CD4-positive, alpha-beta memory T cell (primary cell): Measurements from ENCODE around the gene IL21R. TPM values are rescaled to one million over a fixed set of nuclear protein-coding genes. Genes with fewer than 3 reads are reported as not detected.

Experiments used
- CTCF ChIA-PET: fragments of 350-600 bp; sonication (Branson Sonifier 250); formaldehyde crosslinking; loops from one replicate; lab custom pipeline; 2021; ENCODE audit warnings: inconsistent platforms; ENCODE audit not compliant: partially characterized antibody; lab: Charles Lee
- POLR2A ChIA-PET: fragments of 350-600 bp; sonication (Branson Sonifier 250); formaldehyde crosslinking; loops from one replicate; lab custom pipeline; 2021; ENCODE audit not compliant: partially characterized antibody; lab: Charles Lee
- DNase-seq, 5 donors: peaks; one replicate each; pipeline versions ENCODE4 v3.0.0 to v3.0.0-alpha.2; 2020 to 2022; ENCODE audit warnings: mixed read lengths in 1 of 5
- H3K27ac ChIP-seq: one replicate; pipeline ENCODE4 v1.7.0; 2013; ENCODE audit warnings: low read depth, low read length
- H3K27me3 ChIP-seq: 2 replicates; pipeline ENCODE4 v1.7.0; 2013; ENCODE audit warnings: mild to moderate bottlenecking, low read length, moderate library complexity; ENCODE audit not compliant: insufficient read depth
- H3K36me3 ChIP-seq: 2 replicates; pipeline ENCODE4 v1.7.0; 2013; ENCODE audit warnings: mild to moderate bottlenecking, low read length, moderate library complexity; ENCODE audit not compliant: insufficient read depth
- H3K4me1 ChIP-seq: 2 replicates; pipeline ENCODE4 v1.7.0; 2013; ENCODE audit warnings: mild to moderate bottlenecking, low read length, moderate library complexity; ENCODE audit not compliant: insufficient read depth
- H3K4me3 ChIP-seq, 2 donors: one replicate each; pipeline ENCODE4 v1.7.0; 2013; ENCODE audit warnings: low read length in 2 of 2, mild to moderate bottlenecking in 1 of 2
- H3K9me3 ChIP-seq, 2 donors: one replicate each; pipeline ENCODE4 v1.7.0; 2013; ENCODE audit warnings: low read length in 2 of 2, control low read depth in 1 of 2; ENCODE audit not compliant: control insufficient read depth in 1 of 2
- H3K27ac Mint-ChIP-seq, 7 donors: one replicate each; pipeline ENCODE4 v1.8.0; 2020 to 2021; ENCODE audit warnings: mixed read lengths in 7 of 7, mild to moderate bottlenecking in 6 of 7, inconsistent platforms in 3 of 7, moderate library complexity in 3 of 7
- H3K27me3 Mint-ChIP-seq, 2 donors: one replicate each; pipeline ENCODE4 v1.8.0; 2020 to 2021; ENCODE audit warnings: mixed read lengths in 2 of 2
- H3K36me3 Mint-ChIP-seq, 2 donors: one replicate each; pipeline ENCODE4 v1.8.0; 2020 to 2021; ENCODE audit warnings: mixed read lengths in 2 of 2, inconsistent platforms in 1 of 2, mild to moderate bottlenecking in 1 of 2
- H3K4me1 Mint-ChIP-seq, 4 donors: one replicate each; pipeline ENCODE4 v1.8.0; 2020 to 2021; ENCODE audit warnings: mixed read lengths in 4 of 4, mild to moderate bottlenecking in 1 of 4
- H3K4me3 Mint-ChIP-seq, 8 donors: one replicate each; pipeline ENCODE4 v1.8.0; 2020 to 2021; ENCODE audit warnings: mixed read lengths in 8 of 8, mild to moderate bottlenecking in 7 of 8, moderate library complexity in 6 of 8, inconsistent platforms in 3 of 8
- H3K9me3 Mint-ChIP-seq, 8 donors: one replicate each; pipeline ENCODE4 v1.8.0; 2020 to 2021; ENCODE audit warnings: mixed read lengths in 8 of 8, mild to moderate bottlenecking in 5 of 8, inconsistent platforms in 3 of 8, moderate library complexity in 1 of 8
- intact Hi-C: fragments of 100-400 bp; cut with micrococcal nuclease; formaldehyde crosslinking; loops from one replicate; pipeline ENCODE4 v1.15.1; 2023
- polyA plus RNA-seq, 2 donors: library from polyadenylated mRNA; unstranded; fragments of 300-500 nt; fragmentation: Illumina TruSeq; gene quantifications; one replicate each; pipeline ENCODE4 v1.2.3, GENCODE V29; 2021
- total RNA-seq, 2 experiments: library from RNA; stranded (reverse); gene quantifications; one replicate each; pipeline ENCODE4 v1.2.3, GENCODE V29; 2021

The IL21R gene
- total and polyA plus RNA-seq, 4 experiments from 2014 or later, result 18.4 to 29.1 (median 28.3) TPM

DNA sequence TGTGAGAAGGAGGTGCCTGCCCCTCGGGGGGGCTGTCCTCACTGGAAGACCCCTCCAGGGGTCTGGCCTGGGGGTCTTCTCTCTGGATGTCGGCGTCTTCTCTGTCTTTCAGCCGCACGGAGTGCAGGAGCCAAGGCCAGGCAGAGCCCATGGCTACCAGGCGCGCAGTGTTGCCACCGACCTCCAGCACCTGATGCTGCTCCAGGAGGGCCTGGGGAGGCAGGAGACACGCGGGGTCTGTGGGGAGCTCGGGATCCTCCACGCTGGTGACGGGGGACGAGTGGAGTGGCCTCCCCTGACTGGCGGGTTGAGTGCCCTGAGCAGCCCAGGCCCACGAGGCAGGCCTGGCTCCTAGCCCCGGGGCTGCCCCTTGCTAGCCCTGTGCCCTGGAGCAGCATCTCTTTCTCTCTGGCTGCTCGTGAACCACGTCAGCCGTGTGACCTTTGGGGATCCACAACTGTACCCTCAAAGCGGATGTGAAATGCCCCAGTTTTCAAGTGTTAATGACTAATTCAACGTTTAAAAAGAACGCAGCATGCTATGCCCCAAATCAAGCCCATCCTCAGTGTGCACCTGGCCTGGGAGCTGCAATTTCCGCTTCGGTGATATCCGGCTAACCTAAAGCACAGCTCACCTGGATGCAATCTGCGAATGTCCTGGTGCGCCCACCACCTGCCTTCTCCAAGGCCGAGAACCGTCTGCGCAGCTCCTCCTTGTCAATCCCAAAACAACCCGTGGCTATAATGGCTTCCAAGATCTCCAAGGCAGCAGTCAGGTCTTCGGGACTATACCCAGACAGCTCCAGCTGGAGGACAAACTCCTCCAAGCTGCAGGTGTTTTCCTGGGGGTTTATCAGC lies 62.9 kb downstream of the IL21R start:
- Mint-ChIP-seq H3K4me3 (peak overlapping the region in 4 of 8 donors; percentile 20 to 48 (median 34)), H3K4me1 (peaks cover 16 to 52% (median 36%) of the 10 kb centered on the region in 4 donors), H3K9me3 (no peaks in the 10 kb centered on the region), H3K27me3 (no peaks in the 10 kb centered on the region), H3K27ac (peak overlapping the region; percentile 72 to 95 (median 88)), H3K36me3 (peaks cover 46 to 57% of the 10 kb centered on the region in 2 donors)
- ChIA-PET CTCF (interaction anchor here (1.1 to 3.9 kb wide), 3 partner anchors 13 to 295 kb away, joined by 3 to 21 read pairs (median 4); no protein-coding TSS in a partner anchor), POLR2A (interaction anchor here (1.2 to 4.3 kb wide), 9 partner anchors 13 to 291 kb away, joined by 3 to 24 read pairs (median 4); partner anchors contain the start of gene IL21R)
- no peaks in the 10 kb centered on the region for H3K9me3 ChIP-seq
- H3K27me3 ChIP-seq, result no peaks in the 10 kb centered on the region
- peak in 1 of 5 donors; percentile 29 for DNase-seq
- peaks cover 33% of the 10 kb centered on the region for H3K36me3 ChIP-seq
- H3K4me1 ChIP-seq, result peaks cover 48% of the 10 kb centered on the region
- intact Hi-C loops, result no loop called here
- H3K27ac ChIP-seq, result peak overlapping the region; percentile 27
- no peak overlapping the region for H3K4me3 ChIP-seq

DNA sequence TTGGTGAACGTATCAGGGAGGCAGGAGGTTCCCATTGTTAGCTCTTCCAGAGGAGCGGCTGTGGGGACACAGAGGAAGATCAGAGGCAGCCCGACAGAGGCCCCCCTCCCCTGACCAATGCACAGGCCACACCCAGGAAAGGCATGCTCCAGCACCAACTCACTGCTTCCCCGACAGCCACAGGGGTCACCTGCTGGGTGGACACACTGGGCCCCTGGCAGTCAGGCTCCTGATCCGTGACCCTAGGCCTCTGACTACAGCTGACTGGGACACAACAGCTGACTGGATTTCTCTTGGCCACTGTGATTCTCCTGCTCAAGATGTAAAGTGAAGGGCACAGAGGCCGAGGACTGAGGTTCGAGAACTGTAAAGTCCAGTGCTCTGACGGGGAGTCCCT lies 63.5 kb downstream of the IL21R start:
- Histone ChIP-seq H3K27me3 (no peaks in the 10 kb centered on the region), H3K27ac (no peak overlapping the region), H3K9me3 (no peaks in the 10 kb centered on the region), H3K36me3 (peaks cover 39% of the 10 kb centered on the region), H3K4me1 (peaks cover 42% of the 10 kb centered on the region), H3K4me3 (no peak overlapping the region)
- Mint-ChIP-seq H3K4me1 (peaks cover 16 to 51% (median 34%) of the 10 kb centered on the region in 4 donors), H3K9me3 (no peaks in the 10 kb centered on the region), H3K27ac (peak overlapping the region; percentile 72 to 95 (median 88)), H3K36me3 (peaks cover 52 to 62% of the 10 kb centered on the region in 2 donors), H3K4me3 (peak overlapping the region in 2 of 8 donors; percentile 6 to 20), H3K27me3 (no peaks in the 10 kb centered on the region)
- DNase-seq, result no peak
- ChIA-PET POLR2A (interaction anchor here (1.2 to 4.3 kb wide), 3 partner anchors 14 to 19 kb away, joined by 4 to 24 read pairs (median 4); no protein-coding TSS in a partner anchor), CTCF (interaction anchor here (1.1 kb wide), 1 partner anchor 90 kb away, joined by 3 read pairs; no protein-coding TSS in a partner anchor)
- intact Hi-C loops, result no loop called here

DNA sequence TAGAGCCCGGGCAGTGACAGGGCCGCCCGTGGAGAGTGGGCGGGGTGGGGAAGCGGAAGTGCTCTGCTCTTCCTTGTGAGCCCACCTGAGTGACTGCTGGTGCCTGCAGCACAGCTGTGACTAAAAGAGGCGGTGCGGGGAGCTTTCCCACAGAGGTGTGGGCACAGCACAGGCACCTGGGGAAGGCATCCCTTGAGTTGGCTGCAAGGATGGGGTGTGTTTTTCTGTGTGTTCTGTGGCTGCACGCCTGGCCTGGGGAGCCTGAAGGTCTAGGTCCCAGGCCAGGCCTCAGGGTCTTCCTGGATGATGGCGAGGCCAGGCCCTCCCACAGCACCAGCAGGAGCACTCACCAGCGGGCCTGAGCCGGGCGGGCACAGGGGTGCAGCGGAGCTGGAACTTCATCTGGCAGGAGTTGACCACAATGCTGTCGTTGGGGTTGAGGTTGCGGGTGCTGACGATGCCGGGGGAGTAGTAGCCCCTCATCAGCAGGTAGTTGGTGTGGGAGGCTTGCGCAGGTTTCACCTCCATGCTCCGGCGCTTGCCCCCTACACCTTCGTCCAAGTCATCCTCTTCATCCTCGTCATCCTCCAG lies 67.1 kb downstream of the IL21R start:
- Mint-ChIP-seq H3K4me3 (no peak overlapping the region), H3K4me1 (peaks cover 9 to 25% (median 18%) of the 10 kb centered on the region in 4 donors), H3K9me3 (no peaks in the 10 kb centered on the region), H3K27ac (peak overlapping the region in 2 of 7 donors; percentile 42 to 76), H3K27me3 (no peaks in the 10 kb centered on the region), H3K36me3 (peaks cover 64 to 81% of the 10 kb centered on the region in 2 donors)
- no peak overlapping the region for H3K4me3 ChIP-seq
- H3K9me3 ChIP-seq, result no peaks in the 10 kb centered on the region
- peaks cover 9% of the 10 kb centered on the region for H3K4me1 ChIP-seq
- no peaks in the 10 kb centered on the region for H3K27me3 ChIP-seq
- POLR2A ChIA-PET, result no interaction called here
- H3K36me3 ChIP-seq, result peaks cover 46% of the 10 kb centered on the region
- intact Hi-C loops, result no loop called here
- H3K27ac ChIP-seq, result no peak overlapping the region
- DNase-seq, result no peak
- CTCF ChIA-PET, result no interaction called here

DNA sequence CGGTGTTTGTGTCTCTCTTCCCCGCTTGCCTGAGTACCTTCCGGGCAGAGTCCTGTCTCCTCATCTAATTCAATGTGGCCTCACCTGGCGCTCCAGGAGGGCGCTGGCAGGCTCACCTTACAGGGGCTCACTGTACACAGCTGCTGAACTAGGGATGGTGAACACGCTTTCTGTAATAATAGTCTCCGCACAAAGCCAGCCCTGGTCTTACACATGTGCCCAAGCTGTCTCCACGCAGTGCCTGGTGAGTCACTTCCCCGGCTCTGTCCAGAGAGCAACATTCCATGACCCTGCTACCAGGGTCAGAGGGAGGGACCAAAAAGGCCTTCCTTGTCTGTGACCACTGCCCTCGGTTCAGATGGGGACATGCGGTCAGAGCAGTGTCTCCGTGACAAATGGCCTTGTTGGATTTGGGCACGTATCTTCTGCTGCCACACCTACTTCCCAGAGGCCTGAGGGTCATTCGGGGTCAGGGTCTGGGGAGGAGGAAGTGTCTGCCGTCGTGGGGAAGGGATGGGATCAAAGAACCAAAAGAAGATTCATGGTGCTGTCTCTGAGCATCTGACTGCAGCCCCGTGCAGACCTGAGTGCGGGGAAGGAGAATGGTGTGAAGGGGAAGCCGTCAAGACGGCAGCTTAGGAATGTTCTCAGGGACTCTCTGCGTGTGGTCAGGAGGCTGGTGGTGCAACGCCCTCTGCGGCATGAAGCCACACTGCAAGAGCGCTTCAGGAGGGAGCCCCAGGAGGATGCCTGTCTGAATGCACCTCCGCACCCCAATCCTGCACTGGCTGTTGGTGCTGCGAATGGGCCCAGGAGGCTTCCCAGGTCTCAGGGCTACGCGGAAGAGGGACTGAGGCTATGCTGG lies 68.8 kb downstream of the IL21R start:
- intact Hi-C loops, result no loop called here
- peak overlapping the region in 2 of 7 donors; percentile 82 to 85 for H3K27ac Mint-ChIP-seq
- peaks cover 52% of the 10 kb centered on the region for H3K36me3 ChIP-seq
- ChIA-PET POLR2A (no interaction called here), CTCF (no interaction called here)
- H3K27me3 Mint-ChIP-seq, result no peaks in the 10 kb centered on the region
- peaks cover 69 to 88% of the 10 kb centered on the region in 2 donors for H3K36me3 Mint-ChIP-seq
- no peak overlapping the region for H3K27ac ChIP-seq
- H3K27me3 ChIP-seq, result no peaks in the 10 kb centered on the region
- H3K9me3 ChIP-seq, result no peaks in the 10 kb centered on the region
- no peak overlapping the region for H3K4me3 ChIP-seq
- H3K9me3 Mint-ChIP-seq, result no peaks in the 10 kb centered on the region
- no peak for DNase-seq
- H3K4me1 Mint-ChIP-seq, result peaks cover 3 to 8% (median 7%) of the 10 kb centered on the region in 4 donors
- no peak overlapping the region for H3K4me3 Mint-ChIP-seq
- no peaks in the 10 kb centered on the region for H3K4me1 ChIP-seq

DNA sequence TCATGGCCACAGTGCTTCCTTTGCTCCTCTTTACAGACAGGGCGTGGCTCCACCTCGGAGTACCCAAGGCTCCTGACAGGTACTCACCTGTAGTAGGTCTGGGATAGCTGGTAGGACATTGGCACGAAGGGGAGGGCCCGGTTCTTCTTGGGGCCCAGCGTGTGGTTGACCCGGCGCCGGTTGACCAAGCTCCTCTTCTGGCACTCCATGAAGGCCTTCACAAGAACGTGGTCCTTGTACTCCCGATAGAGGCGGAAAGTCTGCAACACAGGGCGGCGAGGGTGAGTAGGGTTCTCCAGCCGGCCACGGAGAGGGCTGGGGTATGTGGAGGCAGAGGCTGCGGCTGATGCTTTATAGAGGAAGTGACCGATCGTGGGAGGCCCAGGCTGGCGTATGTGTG lies 69.7 kb downstream of the IL21R start:
- Histone ChIP-seq H3K36me3 (peaks cover 55% of the 10 kb centered on the region), H3K4me1 (no peaks in the 10 kb centered on the region), H3K27me3 (no peaks in the 10 kb centered on the region), H3K27ac (no peak overlapping the region), H3K4me3 (no peak overlapping the region), H3K9me3 (no peaks in the 10 kb centered on the region)
- Mint-ChIP-seq H3K27ac (no peak overlapping the region), H3K27me3 (no peaks in the 10 kb centered on the region), H3K36me3 (peaks cover 70 to 88% of the 10 kb centered on the region in 2 donors), H3K4me1 (peaks cover 0 to under 1% (median 0%) of the 10 kb centered on the region in 4 donors), H3K4me3 (no peak overlapping the region), H3K9me3 (no peaks in the 10 kb centered on the region)
- no peak for DNase-seq
- POLR2A ChIA-PET, result no interaction called here
- intact Hi-C loops, result no loop called here
- CTCF ChIA-PET, result no interaction called here

DNA sequence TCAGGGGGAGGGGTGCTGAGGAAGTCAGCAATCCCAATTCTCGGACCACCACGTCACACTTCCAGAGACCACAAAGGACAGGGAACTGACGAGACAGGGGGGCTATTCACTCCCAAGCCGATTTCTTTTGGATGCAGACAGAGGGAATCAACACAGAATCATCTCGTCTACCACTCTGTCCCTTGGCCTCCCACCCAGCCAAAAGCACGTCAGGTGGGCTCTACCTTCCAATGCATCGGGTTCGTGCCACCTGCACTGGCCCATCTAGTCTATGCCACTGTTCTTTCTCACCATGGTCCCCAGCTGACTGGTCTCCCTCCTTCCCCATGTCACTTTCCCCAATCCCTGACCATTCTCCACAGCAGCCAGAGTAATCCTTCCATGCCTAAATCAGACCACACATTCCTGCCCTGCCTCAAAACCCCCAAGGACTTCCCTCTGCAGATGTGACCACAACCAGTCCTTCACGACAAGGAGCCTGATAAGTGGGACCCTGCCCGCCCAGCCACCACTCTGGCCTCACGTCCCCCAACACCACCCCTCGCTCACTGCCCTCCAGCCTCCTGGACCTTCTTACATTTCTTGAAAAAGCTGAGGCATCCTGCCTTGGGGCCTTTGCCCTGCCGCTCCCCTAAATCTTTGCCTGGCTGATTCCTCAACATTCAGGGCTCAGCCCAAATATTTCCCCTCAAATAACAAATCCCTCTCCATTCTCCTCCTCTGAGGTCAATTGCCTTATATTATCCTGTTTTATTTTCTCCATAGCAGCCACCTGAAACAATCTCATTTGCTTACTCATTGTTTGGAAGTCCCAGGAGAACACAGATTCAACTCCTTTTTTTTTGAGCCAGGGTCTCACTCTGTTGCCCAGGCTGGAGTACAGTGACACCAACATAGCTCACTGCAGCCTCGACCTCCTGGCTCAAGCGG lies 70.4 kb downstream of the IL21R start:
- H3K9me3 Mint-ChIP-seq, result no peaks in the 10 kb centered on the region
- H3K36me3 Mint-ChIP-seq, result peaks cover 69 to 92% of the 10 kb centered on the region in 2 donors
- intact Hi-C loops, result no loop called here
- no peaks in the 10 kb centered on the region for H3K27me3 ChIP-seq
- no peaks in the 10 kb centered on the region for H3K4me1 Mint-ChIP-seq
- CTCF ChIA-PET, result no interaction called here
- H3K4me3 Mint-ChIP-seq, result no peak overlapping the region
- H3K9me3 ChIP-seq, result no peaks in the 10 kb centered on the region
- no peak overlapping the region for H3K27ac ChIP-seq
- H3K27me3 Mint-ChIP-seq, result no peaks in the 10 kb centered on the region
- DNase-seq, result no peak
- peak overlapping the region in 4 of 7 donors; percentile 18 to 68 (median 43) for H3K27ac Mint-ChIP-seq
- POLR2A ChIA-PET, result no interaction called here
- H3K4me1 ChIP-seq, result no peaks in the 10 kb centered on the region
- H3K4me3 ChIP-seq, result no peak overlapping the region
- H3K36me3 ChIP-seq, result peaks cover 55% of the 10 kb centered on the region
